A673 (cell line): ENCODE data around the gene SRRM2. TPM values are rescaled to one million over a fixed set of nuclear protein-coding genes. Genes with fewer than 3 reads are reported as not detected.

Source experiments
- BruUV-seq: library from RNA; stranded (reverse); fragments of 400-500 nt; replicated peaks from 2 replicates; lab custom pipeline; 2021; lab: Mats Ljungman, UMichigan
- CTCF ChIA-PET: fragments of 300-600 bp; sonication (Branson Sonifier 250); formaldehyde crosslinking; loops from one replicate; lab custom pipeline; 2022; ENCODE audit warnings: antibody characterized with exemption; lab: Charles Lee
- POLR2A ChIA-PET: fragments of 300-600 bp; sonication (Branson Sonifier 250); formaldehyde crosslinking; loops from one replicate; lab custom pipeline; 2022; ENCODE audit warnings: antibody characterized with exemption; ENCODE audit not compliant: low non-redundant PET; lab: Charles Lee
- DNase-seq: peaks from one replicate; pipeline ENCODE4 v3.0.0-alpha.2; 2015; ENCODE audit warnings: low spot score
- H3K27ac ChIP-seq: fragments of 200-600 bp; sonication (generic); 2 replicates; pipeline ENCODE4 v1.5.1; 2016; ENCODE audit warnings: mixed run types, low read depth, mild to moderate bottlenecking, mixed read lengths, antibody characterized with exemption, low read length; ENCODE audit not compliant: poor library complexity, severe bottlenecking
- H3K27me3 ChIP-seq: fragments of 200-600 bp; sonication (generic); replicated peaks from 2 replicates; pipeline ENCODE4 v1.6.1; 2017; ENCODE audit warnings: mixed run types, low read depth, mild to moderate bottlenecking, mixed read lengths, antibody characterized with exemption, low read length; ENCODE audit not compliant: insufficient read depth, poor library complexity
- H3K36me3 ChIP-seq: fragments of 200-600 bp; sonication (generic); 2 replicates; pipeline ENCODE4 v1.6.1; 2016; ENCODE audit warnings: mixed run types, mild to moderate bottlenecking, mixed read lengths, antibody characterized with exemption, low read length; ENCODE audit not compliant: insufficient read depth, poor library complexity, severe bottlenecking
- H3K4me1 ChIP-seq: fragments of 200-600 bp; sonication (generic); 2 replicates; pipeline ENCODE4 v1.6.1; 2017; ENCODE audit warnings: mixed run types, mild to moderate bottlenecking, mixed read lengths, antibody characterized with exemption, low read length; ENCODE audit not compliant: insufficient read depth, poor library complexity, severe bottlenecking
- H3K4me3 ChIP-seq: fragments of 200-600 bp; sonication (generic); 2 replicates; pipeline ENCODE4 v1.5.1; 2016; ENCODE audit warnings: low read depth, mixed run types, mild to moderate bottlenecking, mixed read lengths, low read length; ENCODE audit not compliant: poor library complexity, severe bottlenecking
- H3K9me3 ChIP-seq: fragments of 200-600 bp; sonication (generic); 2 replicates; pipeline ENCODE4 v1.6.1; 2016; ENCODE audit warnings: mixed run types, low read depth, mild to moderate bottlenecking, mixed read lengths, antibody characterized with exemption, low read length; ENCODE audit not compliant: poor library complexity, severe bottlenecking
- EZH2 ChIP-seq: fragments of 200-600 bp; sonication (generic); IDR thresholded peaks from 2 replicates; pipeline ENCODE4 v1.6.1; 2017; ENCODE audit warnings: borderline replicate concordance, low read depth, mild to moderate bottlenecking, mixed read lengths, antibody characterized with exemption, low read length; ENCODE audit not compliant: poor library complexity, severe bottlenecking
- intact Hi-C: fragments of 100-400 bp; cut with micrococcal nuclease; formaldehyde crosslinking; loops from one replicate; pipeline ENCODE4 v1.10.0; 2022; ENCODE audit not compliant: unreplicated experiment
- total RNA-seq: library from RNA; stranded (reverse); gene quantifications from 2 replicates; pipeline ENCODE4 v1.2.3, GENCODE V29; 2021
- TF ChIP-seq, protein P1 (sequence below): fragments of 300-800, 200-600 bp; sonication (generic); conservative IDR thresholded peaks from 2 replicates; pipeline ENCODE4 v1.5.1; 2017; ENCODE audit warnings: low read depth, mild to moderate bottlenecking, antibody characterized with exemption, low read length, moderate library complexity, mixed read lengths

The SRRM2 gene
- total RNA-seq, 1 experiment from 2014 or later, result 642 TPM

DNA sequence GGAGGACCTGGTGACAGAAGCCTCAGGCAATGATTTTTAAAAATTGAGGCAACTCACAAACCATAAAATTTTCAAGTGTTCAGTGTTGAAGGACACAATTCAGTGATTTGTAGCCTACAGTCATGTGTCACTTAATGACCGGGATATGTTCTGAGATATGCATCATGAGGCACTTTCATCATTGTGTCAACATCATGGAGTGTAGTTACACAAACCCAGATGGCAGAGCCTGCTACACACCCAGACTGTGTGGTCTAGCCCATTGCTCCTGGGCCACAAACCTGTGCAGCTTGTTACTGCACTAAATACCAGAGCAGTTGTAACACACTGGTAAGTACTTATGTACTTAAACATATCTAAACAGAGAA is 47.4 kb downstream of the SRRM2 start:
- Histone ChIP-seq H3K36me3 (no peaks in the 10 kb centered on the region), H3K27ac (no peak overlapping the region), H3K27me3 (peaks cover 14% of the 10 kb centered on the region), H3K9me3 (peaks cover 10% of the 10 kb centered on the region), H3K4me3 (no peak overlapping the region), H3K4me1 (no peaks in the 10 kb centered on the region)
- BruUV-seq, result no TSS peak
- DNase-seq, result no peak
- POLR2A ChIA-PET, result no interaction called here
- intact Hi-C loops, result no loop called here
- no peak for TF ChIP-seq EZH2
- TF ChIP-seq, protein P1, sequence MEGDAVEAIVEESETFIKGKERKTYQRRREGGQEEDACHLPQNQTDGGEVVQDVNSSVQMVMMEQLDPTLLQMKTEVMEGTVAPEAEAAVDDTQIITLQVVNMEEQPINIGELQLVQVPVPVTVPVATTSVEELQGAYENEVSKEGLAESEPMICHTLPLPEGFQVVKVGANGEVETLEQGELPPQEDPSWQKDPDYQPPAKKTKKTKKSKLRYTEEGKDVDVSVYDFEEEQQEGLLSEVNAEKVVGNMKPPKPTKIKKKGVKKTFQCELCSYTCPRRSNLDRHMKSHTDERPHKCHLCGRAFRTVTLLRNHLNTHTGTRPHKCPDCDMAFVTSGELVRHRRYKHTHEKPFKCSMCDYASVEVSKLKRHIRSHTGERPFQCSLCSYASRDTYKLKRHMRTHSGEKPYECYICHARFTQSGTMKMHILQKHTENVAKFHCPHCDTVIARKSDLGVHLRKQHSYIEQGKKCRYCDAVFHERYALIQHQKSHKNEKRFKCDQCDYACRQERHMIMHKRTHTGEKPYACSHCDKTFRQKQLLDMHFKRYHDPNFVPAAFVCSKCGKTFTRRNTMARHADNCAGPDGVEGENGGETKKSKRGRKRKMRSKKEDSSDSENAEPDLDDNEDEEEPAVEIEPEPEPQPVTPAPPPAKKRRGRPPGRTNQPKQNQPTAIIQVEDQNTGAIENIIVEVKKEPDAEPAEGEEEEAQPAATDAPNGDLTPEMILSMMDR, result no peak
- CTCF ChIA-PET, result no interaction called here

- ChIA-PET POLR2A (no interaction called here), CTCF (no interaction called here)
- BruUV-seq, result no TSS peak
- no peaks in the 10 kb centered on the region for H3K4me1 ChIP-seq
- H3K4me3 ChIP-seq, result no peak overlapping the region
- no peaks in the 10 kb centered on the region for H3K36me3 ChIP-seq
- intact Hi-C loops, result no loop called here
- DNase-seq, result no peak
- no peak overlapping the region for H3K27ac ChIP-seq
- H3K9me3 ChIP-seq, result peaks cover 10% of the 10 kb centered on the region
- TF ChIP-seq, protein P1, result no peak
- no peak for TF ChIP-seq EZH2
- H3K27me3 ChIP-seq, result peaks cover 14% of the 10 kb centered on the region
These were observed 51.2 kb downstream of the SRRM2 start for GRCh38 chr16:2803545-2804195.

DNA sequence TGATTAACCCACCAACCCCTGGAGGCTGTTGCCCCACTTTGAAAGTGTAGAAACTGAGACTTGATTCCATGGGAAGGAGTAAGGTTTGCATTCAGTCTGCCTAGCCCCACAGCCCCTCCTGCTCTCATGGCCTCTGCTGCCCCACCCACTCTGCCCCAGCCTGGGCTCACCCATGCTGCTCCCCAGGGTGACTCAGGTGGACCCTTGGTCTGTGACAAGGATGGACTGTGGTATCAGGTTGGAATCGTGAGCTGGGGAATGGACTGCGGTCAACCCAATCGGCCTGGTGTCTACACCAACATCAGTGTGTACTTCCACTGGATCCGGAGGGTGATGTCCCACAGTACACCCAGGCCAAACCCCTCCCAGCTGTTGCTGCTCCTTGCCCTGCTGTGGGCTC is 52.3 kb downstream of the SRRM2 start:
- BruUV-seq, result no TSS peak
- H3K4me3 ChIP-seq, result no peak overlapping the region
- intact Hi-C loops, result no loop called here

More for the DNA sequence above, 52.3 kb downstream of the SRRM2 start:
- Histone ChIP-seq H3K27ac (no peak overlapping the region), H3K4me1 (no peaks in the 10 kb centered on the region), H3K27me3 (peaks cover 14% of the 10 kb centered on the region), H3K36me3 (no peaks in the 10 kb centered on the region), H3K9me3 (peaks cover 10% of the 10 kb centered on the region)
- TF ChIP-seq, protein P1, result no peak
- TF ChIP-seq EZH2, result no peak
- CTCF ChIA-PET, result no interaction called here
- no peak for DNase-seq
- POLR2A ChIA-PET, result no interaction called here
